Chondrocyte (in vitro differentiated cells): Measurements from ENCODE around the gene MRPS23. TPM values are rescaled to one million over a fixed set of nuclear protein-coding genes. Genes with fewer than 3 reads are reported as not detected.

ENCODE experiments used
- DNase-seq: peaks from one replicate; pipeline ENCODE4 v3.0.0; 2021; ENCODE audit warnings: mixed read lengths, low spot score
- H3K27ac Mint-ChIP-seq: one replicate; pipeline ENCODE4 v1.8.0; 2021; ENCODE audit warnings: mild to moderate bottlenecking, moderate library complexity, mixed read lengths; ENCODE audit not compliant: unreplicated experiment
- H3K27me3 Mint-ChIP-seq: 2 replicates; pipeline ENCODE4 v1.8.0; 2021; ENCODE audit warnings: low read depth, mixed read lengths
- H3K36me3 Mint-ChIP-seq: 2 replicates; pipeline ENCODE4 v1.8.0; 2021; ENCODE audit warnings: low read depth, mixed read lengths
- H3K4me1 Mint-ChIP-seq: 2 replicates; pipeline ENCODE4 v1.8.0; 2021; ENCODE audit warnings: low read depth, mild to moderate bottlenecking, mixed read lengths
- H3K4me3 Mint-ChIP-seq: one replicate; pipeline ENCODE4 v1.8.0; 2021; ENCODE audit warnings: mild to moderate bottlenecking, moderate library complexity, mixed read lengths; ENCODE audit not compliant: unreplicated experiment
- H3K9me3 Mint-ChIP-seq: 2 replicates; pipeline ENCODE4 v1.8.0; 2021; ENCODE audit warnings: low read depth, mixed read lengths
- total RNA-seq: library from RNA; stranded (reverse); gene quantifications from 3 replicates; pipeline ENCODE4 v1.2.1, GENCODE V29; 2021
- TF ChIP-seq, protein P1 (sequence below): fragments of 200-600 bp; sonication (generic); IDR thresholded peaks from 2 replicates; pipeline ENCODE4 v1.5.0; 2021; ENCODE audit warnings: antibody characterized with exemption, mild to moderate bottlenecking, moderate library complexity

MRPS23 gene
- total RNA-seq, 1 donor from 2014 or later = 33.3 TPM

GRCh38 chr17:57788725-57789124 is 61.1 kb downstream of the MRPS23 start:
- DNase-seq = no peak
- Mint-ChIP-seq H3K4me3 (no peak overlapping the region), H3K27ac (no peak overlapping the region), H3K9me3 (peaks cover 7% of the 10 kb centered on the region), H3K4me1 (no peaks in the 10 kb centered on the region), H3K27me3 (peaks cover 56% of the 10 kb centered on the region), H3K36me3 (no peaks in the 10 kb centered on the region)
- TF ChIP-seq, protein P1, sequence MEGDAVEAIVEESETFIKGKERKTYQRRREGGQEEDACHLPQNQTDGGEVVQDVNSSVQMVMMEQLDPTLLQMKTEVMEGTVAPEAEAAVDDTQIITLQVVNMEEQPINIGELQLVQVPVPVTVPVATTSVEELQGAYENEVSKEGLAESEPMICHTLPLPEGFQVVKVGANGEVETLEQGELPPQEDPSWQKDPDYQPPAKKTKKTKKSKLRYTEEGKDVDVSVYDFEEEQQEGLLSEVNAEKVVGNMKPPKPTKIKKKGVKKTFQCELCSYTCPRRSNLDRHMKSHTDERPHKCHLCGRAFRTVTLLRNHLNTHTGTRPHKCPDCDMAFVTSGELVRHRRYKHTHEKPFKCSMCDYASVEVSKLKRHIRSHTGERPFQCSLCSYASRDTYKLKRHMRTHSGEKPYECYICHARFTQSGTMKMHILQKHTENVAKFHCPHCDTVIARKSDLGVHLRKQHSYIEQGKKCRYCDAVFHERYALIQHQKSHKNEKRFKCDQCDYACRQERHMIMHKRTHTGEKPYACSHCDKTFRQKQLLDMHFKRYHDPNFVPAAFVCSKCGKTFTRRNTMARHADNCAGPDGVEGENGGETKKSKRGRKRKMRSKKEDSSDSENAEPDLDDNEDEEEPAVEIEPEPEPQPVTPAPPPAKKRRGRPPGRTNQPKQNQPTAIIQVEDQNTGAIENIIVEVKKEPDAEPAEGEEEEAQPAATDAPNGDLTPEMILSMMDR = no peak

- Mint-ChIP-seq H3K4me1 (peaks cover 7% of the 10 kb centered on the region), H3K27me3 (peaks cover 43% of the 10 kb centered on the region), H3K36me3 (no peaks in the 10 kb centered on the region), H3K27ac (no peak overlapping the region), H3K4me3 (no peak overlapping the region), H3K9me3 (no peaks in the 10 kb centered on the region)
- TF ChIP-seq, protein P1 = no peak
- DNase-seq = no peak
Observed at GRCh38 chr17:57785022-57785421, 64.8 kb downstream of the MRPS23 start.

Other genes with a start within 250 kb of the MRPS23 start
- not detected in 3 replicates for gene CCDC182, start 104.7 kb downstream of the MRPS23 start, total RNA-seq
- 32.9 to 47.7 TPM (median 41.9 TPM) in 3 replicates for gene CUEDC1, start 105.4 kb upstream of the MRPS23 start, total RNA-seq
- 26.6 to 43.6 TPM (median 39.6 TPM) in 3 replicates for gene VEZF1, start 138.2 kb upstream of the MRPS23 start, total RNA-seq
- gene SRSF1, start 157.2 kb upstream of the MRPS23 start, total RNA-seq = 115 to 161 TPM (median 119 TPM) in 3 replicates
- 15.7 to 17.1 TPM (median 16.0 TPM) in 3 replicates for gene DYNLL2, start 233.4 kb upstream of the MRPS23 start, total RNA-seq